ENCODE results near the gene EIF5A.

The EIF5A gene

GRCh38 chr17:7285679-7286078 lies 21.7 kb upstream of the EIF5A start:
- DNase-seq, result no peak

GRCh38 chr17:7289256-7290032 lies 18.0 kb upstream of the EIF5A start:
- DNase-seq, result no peak

DNA sequence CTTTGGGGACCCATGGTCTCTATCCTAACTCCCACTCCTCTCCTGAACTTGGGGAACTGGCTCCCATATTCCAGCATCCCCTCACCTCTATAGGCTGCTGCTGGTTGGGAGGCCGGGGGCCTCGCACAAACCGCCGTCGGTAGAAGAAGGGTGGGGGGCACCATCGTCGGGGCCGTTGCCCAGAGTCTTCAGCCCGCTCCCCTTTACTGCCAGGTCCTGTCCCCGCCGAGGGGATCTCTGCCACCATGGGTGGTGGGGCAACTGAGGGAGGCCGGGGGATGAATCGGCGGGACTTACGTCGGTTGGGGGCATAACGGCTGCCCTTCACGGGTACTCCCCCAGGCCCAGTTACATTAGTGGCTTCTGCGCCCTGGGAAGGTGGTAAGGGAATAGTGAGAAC lies 17.3 kb upstream of the EIF5A start:
- no peak for DNase-seq

GRCh38 chr17:7290685-7291084 lies 16.7 kb upstream of the EIF5A start:
- DNase-seq, result no peak

DNA sequence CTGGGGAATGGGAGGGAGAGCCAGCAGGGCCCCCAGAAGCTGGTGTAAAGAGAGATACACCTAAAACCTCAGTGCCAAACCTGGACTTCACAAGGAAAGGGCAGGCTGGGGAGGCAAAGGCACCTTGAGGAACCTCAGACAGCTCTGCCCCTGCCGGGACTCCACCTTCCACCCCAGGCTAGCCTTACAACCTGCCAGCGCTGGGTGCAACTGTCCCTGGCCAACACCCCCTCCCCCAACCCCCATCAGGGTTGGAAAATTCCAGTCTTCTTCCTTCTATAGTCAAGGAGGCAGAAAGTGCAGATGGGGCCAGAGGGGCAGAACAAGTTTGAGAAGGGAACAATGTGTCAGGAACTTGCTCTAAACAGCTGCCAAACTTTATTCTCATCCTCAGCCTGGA lies 15.2 kb upstream of the EIF5A start:
- DNase-seq, result no peak

GRCh38 chr17:7292729-7293128 lies 14.7 kb upstream of the EIF5A start:
- DNase-seq, result no peak

DNA sequence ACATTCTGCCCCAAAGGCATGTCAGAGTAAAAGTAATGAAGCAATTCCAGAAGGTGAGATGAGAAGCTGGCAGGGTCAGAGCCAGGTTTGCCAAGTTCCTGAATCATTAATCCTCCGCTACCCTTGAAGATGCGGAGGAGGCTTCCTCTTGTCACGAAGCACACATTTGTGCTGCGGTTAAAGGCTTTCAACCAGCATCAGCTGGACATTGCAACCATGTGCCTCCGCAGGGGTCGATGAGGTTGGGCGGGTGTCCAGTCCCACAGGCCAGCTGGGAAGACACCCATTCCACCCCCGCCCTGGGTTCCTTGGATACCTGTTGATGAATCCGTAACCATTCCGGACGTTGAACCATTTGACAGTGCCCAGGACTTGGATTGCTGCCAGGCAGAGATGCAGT lies 14.3 kb upstream of the EIF5A start:
- DNase-seq, result no peak

DNA sequence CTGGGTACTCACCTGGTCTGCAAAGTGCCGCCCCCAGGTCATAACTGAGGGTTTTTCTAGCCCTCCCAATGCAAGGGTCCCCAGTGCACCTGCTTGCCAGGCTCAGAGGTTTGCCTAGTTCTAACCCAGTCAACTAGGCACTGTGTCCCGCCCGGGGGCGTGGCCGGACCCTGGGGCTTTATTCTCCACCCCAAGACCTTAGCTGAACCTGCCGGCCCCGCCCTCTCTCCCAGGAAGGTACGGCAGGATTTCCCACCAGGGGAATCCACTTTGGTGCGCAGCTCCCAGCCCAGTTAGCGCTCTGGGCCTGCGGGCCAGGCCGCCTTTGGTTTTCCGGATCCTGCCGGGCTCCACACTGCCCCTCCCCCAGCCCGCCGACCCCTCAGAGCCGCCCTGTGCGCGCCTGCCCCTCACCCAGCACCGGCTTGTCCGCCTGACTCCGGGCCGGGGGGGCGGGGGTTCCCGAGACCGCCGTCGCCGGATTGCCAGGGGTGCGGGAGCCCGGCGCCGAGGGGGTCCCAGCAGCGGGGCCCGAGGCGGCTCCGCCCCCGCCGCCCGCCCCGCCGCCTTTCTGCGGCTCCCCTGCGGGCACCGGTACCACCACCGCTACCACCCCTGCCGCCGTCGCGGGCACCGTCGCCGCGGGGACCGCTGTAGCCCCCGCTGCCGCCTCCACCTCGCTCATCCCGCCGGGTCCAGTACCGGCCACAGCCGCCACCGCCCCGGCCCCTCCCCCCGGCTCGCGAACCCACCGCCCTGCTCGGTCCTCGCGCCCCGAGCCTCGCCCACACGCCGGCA lies 13.4 kb upstream of the EIF5A start:
- no peak for DNase-seq

- peak; percentile 55 for DNase-seq
Measured at GRCh38 chr17:7294614-7295153, 12.7 kb upstream of the EIF5A start, which contains the start of gene YBX2. Gene YBX2, minus strand, starts transcription at chr17:7294639. Its CDS starts 139 bp downstream, at chr17:7294500.

- DNase-seq, result no peak
Measured at GRCh38 chr17:7295230-7296180, 11.9 kb upstream of the EIF5A start.

DNA sequence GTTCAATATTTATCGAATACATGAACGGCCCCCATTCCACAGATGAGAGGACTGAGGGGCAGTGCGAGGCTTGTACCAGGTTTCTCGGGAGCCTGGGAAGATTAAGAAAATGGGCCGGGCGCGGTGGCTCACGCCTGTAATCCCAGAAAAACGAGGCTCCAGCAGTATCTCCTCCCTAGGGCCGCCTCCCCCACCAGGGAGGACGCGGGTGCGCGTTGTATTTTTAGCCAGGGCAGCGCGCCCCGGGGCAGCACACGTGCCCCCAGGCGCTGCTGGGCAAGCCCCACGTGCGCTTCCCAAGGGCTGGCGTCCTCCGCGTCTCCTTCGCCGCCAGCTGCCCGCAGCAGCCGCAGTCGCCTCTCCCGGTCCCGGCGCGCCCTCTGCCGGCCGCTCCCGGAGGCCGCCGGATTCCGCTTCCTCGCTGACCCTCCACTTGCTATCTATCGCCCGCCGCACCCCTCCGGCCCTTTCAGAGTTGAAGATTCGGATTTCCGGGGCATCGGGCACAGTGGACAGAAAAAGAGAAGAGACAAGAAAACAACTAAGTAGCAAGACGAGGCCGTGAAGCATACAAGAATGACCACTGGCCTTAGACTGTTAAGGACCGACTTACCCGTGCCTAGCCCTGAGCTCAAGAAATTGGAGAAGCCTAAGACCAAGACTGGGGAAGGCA lies 11.1 kb upstream of the EIF5A start:
- peak; percentile 38 for DNase-seq

GRCh38 chr17:7304179-7304578 lies 3.2 kb upstream of the EIF5A start:
- no peak for DNase-seq

DNA sequence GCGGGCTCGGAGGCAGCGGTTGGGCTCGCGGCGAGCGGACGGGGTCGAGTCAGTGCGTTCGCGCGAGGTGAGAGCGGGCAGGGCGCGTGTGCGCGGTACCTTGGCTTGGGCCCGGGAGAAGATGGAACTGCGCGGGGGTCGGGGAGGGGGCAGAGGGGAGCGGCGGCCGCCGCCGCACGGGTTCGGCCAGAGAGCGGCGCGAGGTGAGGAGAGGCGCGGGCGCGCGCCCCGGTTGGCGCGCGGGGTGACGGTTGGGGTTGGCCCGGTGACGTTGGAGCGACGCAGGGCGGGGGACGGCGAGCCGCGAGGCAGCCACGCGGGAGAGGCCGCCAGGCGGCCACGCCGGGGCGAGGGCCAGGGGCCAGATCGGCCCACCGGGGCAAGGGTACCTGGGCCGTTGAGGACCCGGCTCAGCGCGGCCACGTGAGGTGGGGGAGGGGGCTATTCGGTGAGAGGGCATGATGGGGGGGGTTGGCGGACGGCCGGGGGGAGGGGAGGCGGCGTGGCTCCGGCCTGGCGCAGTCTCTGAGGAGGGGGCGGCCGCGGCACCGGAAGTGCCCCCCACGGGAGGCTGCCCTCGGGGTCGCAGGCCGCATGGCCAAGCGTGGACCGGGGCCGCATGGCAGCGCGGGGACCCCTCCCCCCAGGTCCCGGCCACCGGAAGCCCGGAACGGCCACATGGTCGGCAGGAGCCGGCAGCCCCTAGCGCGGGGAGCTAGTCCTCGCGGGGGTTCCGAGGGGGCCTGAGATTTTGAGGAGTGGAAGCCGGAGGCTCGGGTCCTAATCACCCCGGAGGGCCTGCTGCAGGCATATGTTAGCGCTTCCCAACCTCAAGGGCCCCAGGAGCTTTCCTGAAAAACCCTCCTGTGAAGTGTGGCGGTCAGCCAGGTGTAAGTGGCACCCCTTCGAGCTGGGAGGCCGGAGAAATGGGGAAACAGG lies 527 bp downstream of the EIF5A start:
- DNase-seq, result peak; percentile 33

- peak; percentile 79 for DNase-seq
Measured at GRCh38 chr17:7308625-7309433, 1.4 kb downstream of the EIF5A start.

DNA sequence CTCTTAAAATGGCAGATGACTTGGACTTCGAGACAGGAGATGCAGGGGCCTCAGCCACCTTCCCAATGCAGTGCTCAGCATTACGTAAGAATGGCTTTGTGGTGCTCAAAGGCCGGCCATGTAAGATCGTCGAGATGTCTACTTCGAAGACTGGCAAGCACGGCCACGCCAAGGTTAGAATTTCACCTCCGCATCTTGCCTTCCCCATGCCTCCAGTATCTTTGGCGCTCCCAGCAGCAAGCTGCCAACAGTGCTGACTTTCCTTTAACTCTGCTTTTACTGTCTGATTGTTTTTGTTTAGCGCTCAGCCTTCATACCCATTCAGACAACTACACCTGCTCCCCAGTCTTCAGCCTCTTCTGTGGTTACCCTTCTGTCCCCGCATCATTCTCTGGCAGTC lies 2.2 kb downstream of the EIF5A start:
- DNase-seq, result no peak

DNA sequence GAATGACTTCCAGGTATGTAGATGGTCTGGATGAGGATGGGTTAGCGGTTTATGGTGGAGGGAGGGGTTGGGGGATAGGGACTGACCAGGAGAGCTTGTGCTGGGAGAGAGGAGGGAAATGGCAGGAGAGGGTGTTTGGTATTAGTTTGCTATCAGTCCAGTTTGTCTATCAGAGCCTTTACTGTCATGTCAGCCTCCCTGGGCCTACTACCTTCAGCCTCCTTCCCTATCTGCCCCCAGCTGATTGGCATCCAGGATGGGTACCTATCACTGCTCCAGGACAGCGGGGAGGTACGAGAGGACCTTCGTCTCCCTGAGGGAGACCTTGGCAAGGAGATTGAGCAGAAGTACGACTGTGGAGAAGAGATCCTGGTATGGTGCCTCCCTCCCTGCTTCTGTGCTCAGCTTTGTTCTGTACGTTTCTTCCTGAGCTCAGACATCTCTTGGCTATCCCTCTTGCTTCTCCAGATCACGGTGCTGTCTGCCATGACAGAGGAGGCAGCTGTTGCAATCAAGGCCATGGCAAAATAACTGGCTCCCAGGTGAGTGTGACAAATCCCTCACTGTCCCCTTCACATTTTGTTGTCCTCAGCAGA lies 3.8 kb downstream of the EIF5A start:
- DNase-seq, result no peak

GRCh38 chr17:7312432-7313087 lies 5.1 kb downstream of the EIF5A start:
- DNase-seq, result no peak

DNA sequence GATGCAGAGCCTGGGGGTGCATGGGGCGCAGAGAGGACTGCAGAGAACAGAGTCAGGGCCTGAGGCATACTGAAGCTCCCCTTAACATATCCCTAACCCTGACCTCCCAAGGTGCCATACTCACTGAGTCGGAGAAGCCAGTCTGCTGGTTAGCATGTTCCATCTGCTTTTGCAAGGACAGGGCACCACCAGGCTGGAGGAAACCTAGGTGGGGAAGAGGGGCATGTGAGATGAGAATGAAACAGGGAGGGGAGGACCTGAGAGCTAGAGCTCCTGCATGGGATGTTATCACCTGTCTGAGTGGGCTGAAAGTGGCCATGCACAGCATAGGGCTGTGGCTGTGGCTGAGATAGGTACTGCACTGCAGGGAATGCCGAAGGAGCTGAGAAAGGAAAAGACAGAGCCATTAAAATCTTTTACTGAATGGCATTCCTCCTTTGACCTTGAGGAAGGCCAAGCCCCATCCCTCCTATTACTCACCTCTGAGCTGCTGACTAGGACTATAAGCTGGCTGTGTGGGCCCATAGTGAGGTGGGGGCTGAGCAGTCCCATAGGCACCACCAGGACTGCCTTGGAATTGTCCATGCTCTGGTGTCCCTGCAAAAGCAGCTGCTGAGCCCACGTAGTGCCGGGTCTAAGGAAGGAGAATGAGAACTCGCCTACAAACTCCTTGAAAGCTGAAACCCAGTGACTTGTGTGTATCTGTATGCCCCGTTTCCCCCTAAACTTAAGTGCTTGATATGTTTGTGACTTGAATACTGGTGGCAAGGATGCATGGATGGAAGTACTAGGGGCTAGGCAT lies 5.9 kb downstream of the EIF5A start:
- DNase-seq, result no peak
